Activated CD4-positive, alpha-beta memory T cell treated with anti-CD3 and anti-CD28 coated beads for 36 hours (primary cell): ENCODE data around the gene RPP25L. TPM values are rescaled to one million over a fixed set of nuclear protein-coding genes. Genes with fewer than 3 reads are reported as not detected.

Source experiments
- total RNA-seq, 2 experiments: library from RNA; stranded (reverse); gene quantifications; one replicate each; pipeline ENCODE4 v1.2.3, GENCODE V29; 2021

Gene RPP25L
- total RNA-seq, 2 experiments from 2014 or later: 29.3 to 31.1 TPM

Other genes with a start within 250 kb of the RPP25L start
- gene MYORG, start 235.2 kb downstream of the RPP25L start, total RNA-seq: 1 to 10 TPM; 1.9 to 2.9 TPM
- 10 to 100 TPM; 13.3 to 13.8 TPM for gene FAM219A, start 153.5 kb downstream of the RPP25L start, total RNA-seq
- under 1 TPM; 0.19 to 0.69 TPM for gene DNAI1, start 153.3 kb downstream of the RPP25L start, total RNA-seq
- under 1 TPM; 0.26 to 0.36 TPM for gene ENHO, start 89.1 kb downstream of the RPP25L start, total RNA-seq
- gene CNTFR, start 22.4 kb downstream of the RPP25L start, total RNA-seq: not detected
- 10 to 100 TPM; 85.3 to 87.3 TPM for gene DCTN3, start 8.4 kb upstream of the RPP25L start, total RNA-seq
- under 1 TPM; 0.14 to 0.17 TPM for gene ARID3C, start 17.0 kb upstream of the RPP25L start, total RNA-seq
- gene SIGMAR1, start 25.7 kb upstream of the RPP25L start, total RNA-seq: 10 to 100 TPM; 65.9 to 67.6 TPM
- gene GALT, start 34.6 kb upstream of the RPP25L start, total RNA-seq: 10 to 100 TPM; 56.0 to 59.2 TPM
- 10 to 100 TPM; 19.3 to 22.1 TPM for gene IL11RA, start 40.1 kb upstream of the RPP25L start, total RNA-seq
- under 1 TPM in 1 of 2 experiments, not detected in 1; 0.80 TPM for gene CCL27, start 50.6 kb upstream of the RPP25L start, total RNA-seq
- gene CCL19, start 79.2 kb upstream of the RPP25L start, total RNA-seq: not detected
- gene CCL21, start 98.0 kb upstream of the RPP25L start, total RNA-seq: not detected